Endodermal cell (in vitro differentiated cells): ENCODE data around the gene METTL23. TPM values are rescaled to one million over a fixed set of nuclear protein-coding genes. Genes with fewer than 3 reads are reported as not detected.

ENCODE experiments used
- DNase-seq: peaks from one replicate; pipeline ENCODE4 v3.0.0-alpha.2; 2017
- H3K27ac ChIP-seq: 2 replicates; pipeline ENCODE4 v1.5.1; 2013; ENCODE audit warnings: mild to moderate bottlenecking, low read depth, low read length, moderate library complexity
- H3K27me3 ChIP-seq: 2 replicates; pipeline ENCODE4 v1.6.1; 2013; ENCODE audit warnings: mild to moderate bottlenecking, low read length, moderate library complexity; ENCODE audit not compliant: insufficient read depth, control insufficient read depth, poor library complexity, severe bottlenecking
- H3K36me3 ChIP-seq: 2 replicates; pipeline ENCODE4 v1.7.0; 2013; ENCODE audit warnings: mild to moderate bottlenecking, low read length, moderate library complexity; ENCODE audit not compliant: control insufficient read depth, insufficient read depth
- H3K4me1 ChIP-seq: one replicate; pipeline ENCODE4 v1.7.0; 2013; ENCODE audit warnings: low read length; ENCODE audit not compliant: control insufficient read depth, insufficient read depth
- H3K4me3 ChIP-seq: 2 replicates; pipeline ENCODE4 v1.5.1; 2013; ENCODE audit warnings: mild to moderate bottlenecking, low read length, moderate library complexity
- H3K9ac ChIP-seq: 2 replicates; pipeline ENCODE4 v1.6.1; 2013; ENCODE audit warnings: mild to moderate bottlenecking, low read length, moderate library complexity; ENCODE audit not compliant: poor library complexity, severe bottlenecking; ENCODE audit errors: extremely low read depth
- H3K9me3 ChIP-seq: 2 replicates; pipeline ENCODE4 v1.6.1; 2013; ENCODE audit warnings: mild to moderate bottlenecking, low read length, moderate library complexity; ENCODE audit not compliant: control insufficient read depth
- H3K27ac Mint-ChIP-seq: 2 replicates; pipeline ENCODE4 v1.8.0; 2020; ENCODE audit warnings: mixed read lengths
- H3K27me3 Mint-ChIP-seq: 2 replicates; pipeline ENCODE4 v1.8.0; 2021; ENCODE audit warnings: mild to moderate bottlenecking, mixed read lengths; ENCODE audit not compliant: insufficient read depth
- H3K36me3 Mint-ChIP-seq: 2 replicates; pipeline ENCODE4 v1.8.0; 2020; ENCODE audit warnings: low read depth, mixed read lengths
- H3K4me1 Mint-ChIP-seq: 2 replicates; pipeline ENCODE4 v1.8.0; 2020; ENCODE audit warnings: mixed read lengths
- H3K4me3 Mint-ChIP-seq: 2 replicates; pipeline ENCODE4 v1.8.0; 2020; ENCODE audit warnings: mild to moderate bottlenecking, moderate library complexity, mixed read lengths
- H3K9me3 Mint-ChIP-seq: 2 replicates; pipeline ENCODE4 v1.8.0; 2020; ENCODE audit warnings: mild to moderate bottlenecking, mixed read lengths
- CTCF ChIP-seq: fragments of 200-600 bp; sonication (generic); conservative IDR thresholded peaks from 2 replicates; pipeline ENCODE4 v1.5.0; 2021; ENCODE audit warnings: antibody characterized with exemption, mild to moderate bottlenecking
- WGBS, 2 experiments: methylation state at CpG; one replicate each; pipeline versions ENCODE4 v1.1.5 to v1.1.7; 2013; ENCODE audit warnings: missing lambda C conversion rate in 2 of 2, mixed read lengths in 1 of 2; ENCODE audit not compliant: insufficient coverage in 1 of 2, insufficient read length in 1 of 2; 5-methylcytosine and 5-hydroxymethylcytosine counted together
- total RNA-seq, 2 donors: library from RNA; stranded (reverse); fragmentation: NEBNext Ultra II Directional in 1 of 2; extraction: Animal tissue kit (Norgen Biotek cat#: 25700) in 1 of 2; gene quantifications; 2 replicates in 1 of 2; 3 replicates in 1 of 2; pipeline ENCODE4 v1.2.1, GENCODE V29; 2021

The METTL23 gene
- total RNA-seq, 2 donors from 2014 or later: 31.3 to 39.9 TPM

- Histone ChIP-seq H3K27me3 (no peaks in the 10 kb centered on the region), H3K4me1 (no peaks in the 10 kb centered on the region), H3K9ac (no peak overlapping the region), H3K4me3 (no peak overlapping the region), H3K9me3 (no peaks in the 10 kb centered on the region), H3K36me3 (peaks cover 89% of the 10 kb centered on the region), H3K27ac (no peak overlapping the region)
- Mint-ChIP-seq H3K9me3 (no peaks in the 10 kb centered on the region), H3K4me1 (no peaks in the 10 kb centered on the region), H3K4me3 (no peak overlapping the region), H3K27ac (no peak overlapping the region), H3K36me3 (peaks cover 78% of the 10 kb centered on the region), H3K27me3 (no peaks in the 10 kb centered on the region)
- TF ChIP-seq CTCF: no peak
- 96 to 98% methylated on average over 8 to 9 of the region's 9 CpGs for WGBS, 2 experiments
- DNase-seq: no peak
These were observed 6.4 kb upstream of the METTL23 start for GRCh38 chr17:76720211-76720610.

GRCh38 chr17:76720941-76721340 lies 5.7 kb upstream of the METTL23 start:
- Histone ChIP-seq H3K27ac (no peak overlapping the region), H3K9ac (no peak overlapping the region), H3K4me1 (no peaks in the 10 kb centered on the region), H3K36me3 (peaks cover 82% of the 10 kb centered on the region), H3K27me3 (no peaks in the 10 kb centered on the region), H3K4me3 (no peak overlapping the region), H3K9me3 (no peaks in the 10 kb centered on the region)
- no peak for DNase-seq
- Mint-ChIP-seq H3K27me3 (no peaks in the 10 kb centered on the region), H3K9me3 (no peaks in the 10 kb centered on the region), H3K36me3 (peaks cover 80% of the 10 kb centered on the region), H3K4me3 (no peak overlapping the region), H3K27ac (no peak overlapping the region), H3K4me1 (peaks cover 5% of the 10 kb centered on the region)
- TF ChIP-seq CTCF: no peak
- WGBS, 2 experiments: 96 to 97% methylated on average over 6 to 9 of the region's 9 CpGs

GRCh38 chr17:76721463-76721862 lies 5.2 kb upstream of the METTL23 start:
- no peaks in the 10 kb centered on the region for H3K27me3 Mint-ChIP-seq

More at GRCh38 chr17:76721463-76721862, 5.2 kb upstream of the METTL23 start:
- H3K36me3 Mint-ChIP-seq: peaks cover 75% of the 10 kb centered on the region
- no peak overlapping the region for H3K4me3 Mint-ChIP-seq
- H3K36me3 ChIP-seq: peaks cover 77% of the 10 kb centered on the region
- H3K27ac ChIP-seq: no peak overlapping the region
- no peaks in the 10 kb centered on the region for H3K9me3 Mint-ChIP-seq
- H3K4me3 ChIP-seq: no peak overlapping the region
- no peaks in the 10 kb centered on the region for H3K4me1 ChIP-seq
- no peaks in the 10 kb centered on the region for H3K27me3 ChIP-seq
- no peak overlapping the region for H3K27ac Mint-ChIP-seq
- no peak for DNase-seq
- WGBS, 2 experiments: 86 to 94% methylated on average over 10 of the region's 10 CpGs
- H3K4me1 Mint-ChIP-seq: peaks cover 5% of the 10 kb centered on the region
- TF ChIP-seq CTCF: no peak
- H3K9me3 ChIP-seq: no peaks in the 10 kb centered on the region
- H3K9ac ChIP-seq: no peak overlapping the region
